Measurements from ENCODE around the gene SH3BGRL.

The SH3BGRL gene

GRCh38 chrX:81201671-81202455 is at the start of gene SH3BGRL, which contains the start of gene HMGN5:
Gene SH3BGRL (plus strand): TSS chrX:81202102. CDS start chrX:81202201, 99 bp downstream.
Gene HMGN5 (minus strand): TSS chrX:81201913. CDS start chrX:81121549, 80,364 bp downstream.
- DNase-seq, result peak; percentile 5

- no peak for DNase-seq
These were observed 33.5 kb upstream of the SH3BGRL start for GRCh38 chrX:81168391-81168790.

- no peak for DNase-seq
These were observed 27.6 kb upstream of the SH3BGRL start for GRCh38 chrX:81174286-81174685.

- DNase-seq, result no peak
These were observed 6.6 kb upstream of the SH3BGRL start for GRCh38 chrX:81195259-81195658.

GRCh38 chrX:81195712-81196111 is 6.2 kb upstream of the SH3BGRL start:
- peak; percentile 6 for DNase-seq

GRCh38 chrX:81201071-81201470 is 831 bp upstream of the SH3BGRL start:
- no peak for DNase-seq

GRCh38 chrX:81202456-81202819 is 536 bp downstream of the SH3BGRL start:
- DNase-seq, result no peak

GRCh38 chrX:81202943-81203342 is 1.0 kb downstream of the SH3BGRL start:
- no peak for DNase-seq

- DNase-seq, result no peak
These were observed 3.6 kb downstream of the SH3BGRL start for GRCh38 chrX:81205551-81205950.

GRCh38 chrX:81206476-81206875 is 4.6 kb downstream of the SH3BGRL start:
- DNase-seq, result no peak

- no peak for DNase-seq
These were observed 7.0 kb downstream of the SH3BGRL start for GRCh38 chrX:81208916-81209315.

- no peak for DNase-seq
These were observed 13.8 kb downstream of the SH3BGRL start for GRCh38 chrX:81215685-81216084.

GRCh38 chrX:81229229-81229628 is 27.3 kb downstream of the SH3BGRL start:
- no peak for DNase-seq

GRCh38 chrX:81229901-81230300 is 28.0 kb downstream of the SH3BGRL start:
- no peak for DNase-seq

GRCh38 chrX:81231476-81231875 is 29.6 kb downstream of the SH3BGRL start:
- no peak for DNase-seq

- no peak for DNase-seq
These were observed 30.3 kb downstream of the SH3BGRL start for GRCh38 chrX:81232218-81232617.

- DNase-seq, result no peak
These were observed 35.6 kb downstream of the SH3BGRL start for GRCh38 chrX:81237516-81237915.

- no peak for DNase-seq
These were observed 36.3 kb downstream of the SH3BGRL start for GRCh38 chrX:81238166-81238565.

- no peak for DNase-seq
These were observed 38.9 kb downstream of the SH3BGRL start for GRCh38 chrX:81240701-81241331.

GRCh38 chrX:81241753-81242152 is 39.9 kb downstream of the SH3BGRL start:
- no peak for DNase-seq

- DNase-seq, result no peak
These were observed 54.0 kb downstream of the SH3BGRL start for GRCh38 chrX:81255876-81256275.

- no peak for DNase-seq
These were observed 55.9 kb downstream of the SH3BGRL start for GRCh38 chrX:81257817-81258216.

- no peak for DNase-seq
These were observed 57.3 kb downstream of the SH3BGRL start for GRCh38 chrX:81259020-81259713.

Measured in NCI-H1436 (cell line).